BE2C (cell line): ENCODE results near the gene UQCRFS1.

Experiments used
- DNase-seq: peaks from one replicate; pipeline ENCODE4 v3.0.0-alpha.2; 2020
- H3K27me3 ChIP-seq: fragments of 250-450 bp; sonication (Bioruptor Pico); 2 replicates; pipeline ENCODE4 v1.5.1; 2020; ENCODE audit warnings: mild to moderate bottlenecking
- H3K36me3 ChIP-seq: fragments of 250-450 bp; sonication (Bioruptor Pico); 2 replicates; pipeline ENCODE4 v1.5.1; 2020; ENCODE audit warnings: mild to moderate bottlenecking
- H3K4me1 ChIP-seq: fragments of 250-450 bp; sonication (Bioruptor Pico); 2 replicates; pipeline ENCODE4 v1.5.1; 2020
- H3K4me3 ChIP-seq: 2 replicates; pipeline ENCODE4 v1.5.1; 2011; ENCODE audit warnings: low read depth, low read length
- H3K9me3 ChIP-seq: fragments of 250-450 bp; sonication (Bioruptor Pico); 2 replicates; pipeline ENCODE4 v1.5.1; 2020
- CTCF ChIP-seq: IDR thresholded peaks from 2 replicates; pipeline ENCODE4 v1.5.1; 2012; ENCODE audit warnings: mild to moderate bottlenecking, low read depth, low read length

The UQCRFS1 gene

DNA sequence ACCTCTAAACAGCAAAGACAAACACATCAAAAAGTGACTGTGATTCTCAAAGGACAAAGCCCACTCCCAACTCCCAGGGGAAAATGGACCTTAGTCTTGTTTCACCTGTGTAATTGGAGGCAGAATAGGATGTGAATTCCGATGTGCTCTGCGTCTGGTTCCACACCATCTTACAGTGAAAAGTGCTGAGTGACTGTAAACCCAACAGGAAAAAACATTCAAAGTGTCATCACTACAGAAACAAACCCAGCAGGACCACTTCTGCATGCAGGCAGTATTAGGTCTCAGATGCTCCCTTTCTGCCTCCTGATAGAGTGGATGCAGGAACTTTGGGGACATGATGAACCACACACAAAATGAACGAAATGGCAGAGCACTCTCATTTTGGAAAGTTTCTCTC lies 6.5 kb downstream of the UQCRFS1 start:
- no peak for TF ChIP-seq CTCF
- H3K36me3 ChIP-seq, result peaks cover 24% of the 10 kb centered on the region
- no peaks in the 10 kb centered on the region for H3K27me3 ChIP-seq
- no peaks in the 10 kb centered on the region for H3K9me3 ChIP-seq
- no peak overlapping the region for H3K4me3 ChIP-seq
- peaks cover 2% of the 10 kb centered on the region; the same call in 1 of the 2 replicates for H3K4me1 ChIP-seq
- DNase-seq, result no peak

DNA sequence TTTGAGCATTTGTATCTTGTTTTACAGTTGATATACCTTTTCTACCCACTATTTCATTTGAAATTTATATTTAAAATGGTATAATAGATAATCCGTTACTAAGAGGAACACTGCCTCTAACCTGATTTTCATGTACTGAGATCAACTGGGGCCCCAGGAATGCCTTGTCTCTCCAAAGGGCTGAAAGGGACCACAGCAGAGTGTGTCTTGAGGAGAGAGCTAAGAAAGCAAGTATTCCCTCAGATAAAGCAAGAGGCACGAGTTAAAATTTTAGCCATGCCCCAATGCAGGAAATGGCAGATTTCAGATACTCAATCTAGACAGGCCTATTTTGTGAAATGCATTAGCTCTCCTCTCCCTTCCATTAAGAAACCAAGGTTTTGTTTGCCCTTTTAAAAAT lies 10.7 kb downstream of the UQCRFS1 start:
- no peaks in the 10 kb centered on the region for H3K27me3 ChIP-seq
- no peaks in the 10 kb centered on the region for H3K4me1 ChIP-seq
- no peak for TF ChIP-seq CTCF
- peaks cover 11% of the 10 kb centered on the region for H3K36me3 ChIP-seq
- H3K4me3 ChIP-seq, result no peak overlapping the region
- H3K9me3 ChIP-seq, result no peaks in the 10 kb centered on the region
- no peak for DNase-seq

DNA sequence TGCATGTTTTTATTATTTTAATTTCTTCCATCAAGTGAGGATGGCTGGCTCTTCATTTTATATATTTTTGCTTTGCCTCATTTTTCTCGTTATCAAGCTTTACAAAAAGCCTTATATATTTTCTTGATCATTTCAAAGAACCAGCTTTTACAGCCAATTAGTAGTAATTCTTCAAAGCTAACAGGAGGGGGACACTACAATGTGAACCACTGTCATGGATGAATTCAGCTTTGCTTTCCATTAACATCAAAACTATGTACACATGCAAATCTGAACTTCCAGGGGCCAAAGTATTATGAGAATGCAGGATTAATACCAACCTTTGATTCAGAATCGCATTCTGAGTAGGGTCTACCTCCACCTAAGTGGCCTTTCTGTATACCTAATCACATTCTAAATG lies 11.1 kb downstream of the UQCRFS1 start:
- peaks cover 9% of the 10 kb centered on the region for H3K36me3 ChIP-seq
- no peak for TF ChIP-seq CTCF
- no peaks in the 10 kb centered on the region for H3K4me1 ChIP-seq
- no peaks in the 10 kb centered on the region for H3K27me3 ChIP-seq
- H3K9me3 ChIP-seq, result no peaks in the 10 kb centered on the region
- DNase-seq, result no peak
- H3K4me3 ChIP-seq, result no peak overlapping the region

- H3K4me1 ChIP-seq, result no peaks in the 10 kb centered on the region
- H3K27me3 ChIP-seq, result no peaks in the 10 kb centered on the region
- no peaks in the 10 kb centered on the region for H3K9me3 ChIP-seq
- no peak for TF ChIP-seq CTCF
- DNase-seq, result no peak
- no peak overlapping the region for H3K4me3 ChIP-seq
- H3K36me3 ChIP-seq, result no peaks in the 10 kb centered on the region
These were observed 18.3 kb downstream of the UQCRFS1 start for GRCh38 chr19:29194658-29195057.

DNA sequence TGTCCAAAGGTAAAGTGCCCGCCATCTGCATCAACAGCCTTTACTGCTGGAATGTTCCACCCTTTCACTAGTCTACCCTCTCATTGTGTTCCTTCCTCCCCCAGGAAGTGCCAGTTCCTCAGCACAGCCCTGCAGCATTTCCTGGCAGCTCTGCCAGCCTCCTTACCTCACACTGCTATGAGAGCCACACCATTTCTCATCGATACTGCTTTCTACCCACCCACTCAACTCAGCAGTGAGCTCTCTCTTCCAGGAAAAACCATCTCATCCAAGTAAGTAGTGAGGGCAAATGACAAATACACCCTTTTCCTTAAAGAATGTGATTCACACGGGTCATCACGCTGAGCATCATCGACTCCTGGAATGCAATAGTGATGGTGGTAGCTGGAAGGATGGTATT lies 19.8 kb downstream of the UQCRFS1 start:
- Histone ChIP-seq H3K27me3 (no peaks in the 10 kb centered on the region), H3K36me3 (no peaks in the 10 kb centered on the region), H3K9me3 (no peaks in the 10 kb centered on the region), H3K4me3 (no peak overlapping the region), H3K4me1 (no peaks in the 10 kb centered on the region)
- TF ChIP-seq CTCF, result no peak
- no peak for DNase-seq

DNA sequence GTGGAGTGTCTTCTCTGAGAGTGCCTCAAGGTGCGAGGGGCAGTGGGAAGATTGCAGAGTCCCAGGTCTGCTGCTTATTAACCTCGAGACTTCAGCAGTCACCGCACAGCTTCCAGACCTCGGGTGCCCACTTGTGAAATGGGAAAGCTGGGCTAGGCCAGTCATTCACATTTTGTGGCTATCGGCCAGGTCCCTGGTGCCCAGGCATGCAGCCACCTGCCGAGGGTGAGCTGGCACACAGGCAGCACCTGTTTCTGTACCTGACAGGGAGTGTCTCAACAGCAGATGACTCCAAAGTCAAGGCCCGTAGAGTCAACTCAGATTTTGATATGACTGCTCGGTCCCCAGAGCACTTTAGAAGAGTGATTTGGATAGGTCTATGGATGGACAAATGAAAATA lies 21.9 kb downstream of the UQCRFS1 start:
- DNase-seq, result no peak
- no peaks in the 10 kb centered on the region for H3K27me3 ChIP-seq
- no peaks in the 10 kb centered on the region for H3K9me3 ChIP-seq
- H3K36me3 ChIP-seq, result no peaks in the 10 kb centered on the region
- no peak overlapping the region for H3K4me3 ChIP-seq
- H3K4me1 ChIP-seq, result no peaks in the 10 kb centered on the region
- no peak for TF ChIP-seq CTCF
